Measurements from ENCODE around the gene GIPC3. TPM values are rescaled to one million over a fixed set of nuclear protein-coding genes. Genes with fewer than 3 reads are reported as not detected.
"Not testable (repeated sequence)": the region's sequence is repeated elsewhere in the genome, so short reads cannot be mapped to it uniquely, and the experiment has no call there.

GIPC3 gene
- total and polyA plus RNA-seq, 9 donors, result 0.11 to 3.3 (median 0.35) TPM

DNA sequence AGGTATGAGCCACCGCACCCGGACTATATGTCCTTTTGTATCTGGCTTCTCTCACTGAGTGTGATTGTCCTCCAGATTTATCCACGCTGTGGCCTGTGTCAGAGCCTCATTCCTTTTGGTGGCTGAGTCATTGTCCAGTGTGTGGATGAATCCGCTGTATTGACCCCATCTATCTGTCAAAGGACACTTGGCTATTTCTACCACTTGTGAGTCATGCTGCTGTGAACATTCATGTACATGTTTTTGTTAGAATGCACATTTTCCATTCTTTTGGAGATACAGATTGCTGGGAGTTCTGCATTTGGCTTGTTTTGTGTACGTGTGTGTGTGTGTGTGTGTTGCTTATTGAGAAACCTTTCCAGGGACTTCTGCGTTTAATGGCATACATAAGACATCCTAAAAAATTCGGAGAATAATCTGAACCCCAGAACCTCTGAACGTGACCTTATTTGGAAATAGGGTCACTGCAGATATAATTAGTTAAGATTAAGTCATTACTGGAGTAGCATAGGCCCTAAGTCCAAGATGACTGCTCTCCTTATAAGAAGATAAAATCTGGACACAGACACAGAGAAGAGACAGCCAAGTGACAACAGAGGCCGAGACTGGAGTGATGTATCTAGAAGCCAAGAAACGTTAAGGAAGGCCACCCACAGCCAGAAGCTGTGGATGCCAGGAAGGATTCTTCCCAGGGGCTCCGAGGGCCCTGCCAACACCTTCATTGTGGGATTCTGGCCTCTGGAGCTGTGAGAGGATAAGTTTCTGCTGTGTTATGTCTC, 4.9 kb upstream of the GIPC3 start:
- Histone ChIP-seq H3K27ac (no peak overlapping the region), H3K4me3 (no peak overlapping the region), H3K27me3 (no peaks in the 10 kb centered on the region), H3K9me3 (no peaks in the 10 kb centered on the region), H3K4me1 (ENCODE audit: insufficient read depth) (peaks cover 5% of the 10 kb centered on the region), H3K36me3 (no peaks in the 10 kb centered on the region)
- TF ChIP-seq, protein P1, sequence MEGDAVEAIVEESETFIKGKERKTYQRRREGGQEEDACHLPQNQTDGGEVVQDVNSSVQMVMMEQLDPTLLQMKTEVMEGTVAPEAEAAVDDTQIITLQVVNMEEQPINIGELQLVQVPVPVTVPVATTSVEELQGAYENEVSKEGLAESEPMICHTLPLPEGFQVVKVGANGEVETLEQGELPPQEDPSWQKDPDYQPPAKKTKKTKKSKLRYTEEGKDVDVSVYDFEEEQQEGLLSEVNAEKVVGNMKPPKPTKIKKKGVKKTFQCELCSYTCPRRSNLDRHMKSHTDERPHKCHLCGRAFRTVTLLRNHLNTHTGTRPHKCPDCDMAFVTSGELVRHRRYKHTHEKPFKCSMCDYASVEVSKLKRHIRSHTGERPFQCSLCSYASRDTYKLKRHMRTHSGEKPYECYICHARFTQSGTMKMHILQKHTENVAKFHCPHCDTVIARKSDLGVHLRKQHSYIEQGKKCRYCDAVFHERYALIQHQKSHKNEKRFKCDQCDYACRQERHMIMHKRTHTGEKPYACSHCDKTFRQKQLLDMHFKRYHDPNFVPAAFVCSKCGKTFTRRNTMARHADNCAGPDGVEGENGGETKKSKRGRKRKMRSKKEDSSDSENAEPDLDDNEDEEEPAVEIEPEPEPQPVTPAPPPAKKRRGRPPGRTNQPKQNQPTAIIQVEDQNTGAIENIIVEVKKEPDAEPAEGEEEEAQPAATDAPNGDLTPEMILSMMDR (IDR thresholded peaks at IDR 0.05), result no peak
- TF ChIP-seq EP300 (IDR thresholded peaks at IDR 0.05), result no peak
- TF ChIP-seq POLR2A (IDR thresholded peaks at IDR 0.05), result no peak
- WGBS, 3 donors, result 35 to 39% (median 38%) methylated on average over 11 of the region's 11 CpGs
- DNase-seq, result no peak
- intact Hi-C loops (cut with DNase I), result no loop called here

DNA sequence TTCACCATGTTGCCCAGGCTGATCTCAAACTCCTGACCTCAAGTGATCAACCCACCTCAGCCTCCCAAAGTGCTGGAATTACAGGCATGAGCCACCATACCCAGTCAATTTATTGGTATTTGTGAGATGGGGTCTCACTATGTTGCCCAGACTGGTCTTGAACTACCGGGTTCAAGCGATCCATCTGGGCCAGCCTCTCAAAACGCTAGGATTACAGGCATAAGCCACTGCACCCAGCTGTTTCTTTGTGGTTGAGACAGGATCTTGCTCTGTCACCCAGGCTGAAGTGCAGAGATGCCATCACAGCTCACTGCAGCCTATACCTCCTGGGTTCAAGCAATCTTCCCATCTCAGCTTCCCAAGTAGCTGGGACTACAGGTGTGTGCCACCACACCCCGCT, 3.5 kb upstream of the GIPC3 start:
- H3K4me3 ChIP-seq; intact Hi-C loops (cut with DNase I); DNase-seq; H3K36me3 ChIP-seq; H3K27ac ChIP-seq; H3K4me1 ChIP-seq (ENCODE audit: insufficient read depth); H3K9me3 ChIP-seq; H3K27me3 ChIP-seq: not testable (repeated sequence)
- 88 to 90% (median 90%) methylated on average over 4 of the region's 4 CpGs for WGBS, 3 donors

DNA sequence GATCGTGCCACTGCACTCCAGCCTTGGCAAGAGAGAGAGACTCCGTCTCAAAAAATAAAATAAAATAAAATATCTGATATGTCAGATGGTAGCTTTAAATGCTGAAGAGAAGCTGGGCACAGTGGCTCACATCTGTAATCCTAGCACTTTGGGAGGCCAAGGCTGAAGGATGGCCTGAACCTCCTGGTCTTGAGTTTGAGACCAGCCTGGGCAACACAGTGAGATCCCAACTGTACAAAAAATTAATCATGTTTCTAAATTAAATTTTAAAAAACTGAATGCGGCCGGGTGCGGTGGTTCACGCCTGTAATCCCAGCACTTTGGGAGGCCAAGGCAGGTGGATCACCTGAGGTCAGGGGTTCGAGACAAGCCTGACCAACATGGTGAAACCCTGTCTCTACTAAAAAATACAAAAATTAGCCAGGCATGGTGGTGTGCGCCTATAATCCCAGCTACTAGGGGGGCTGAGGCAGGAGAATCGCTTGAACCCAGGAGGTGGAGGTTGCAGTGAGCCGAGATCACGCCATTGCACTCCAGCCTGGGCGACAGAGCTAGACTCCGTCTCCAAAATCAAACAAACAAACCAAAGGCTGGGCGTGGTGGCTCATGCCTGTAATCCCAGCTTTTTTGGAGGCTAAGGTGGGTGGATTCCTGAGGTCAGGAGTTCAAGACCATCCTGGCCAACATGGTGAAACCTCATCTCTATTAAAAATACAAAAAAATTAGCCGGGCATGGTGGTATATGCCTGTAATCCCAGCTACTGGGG, 1.1 kb upstream of the GIPC3 start:
- DNase-seq; H3K27ac ChIP-seq; H3K4me1 ChIP-seq (ENCODE audit: insufficient read depth); H3K27me3 ChIP-seq; intact Hi-C loops (cut with DNase I); H3K36me3 ChIP-seq; H3K4me3 ChIP-seq; H3K9me3 ChIP-seq: not testable (repeated sequence)
- WGBS, 3 donors, result 83 to 86% (median 83%) methylated on average over 15 of the region's 15 CpGs

DNA sequence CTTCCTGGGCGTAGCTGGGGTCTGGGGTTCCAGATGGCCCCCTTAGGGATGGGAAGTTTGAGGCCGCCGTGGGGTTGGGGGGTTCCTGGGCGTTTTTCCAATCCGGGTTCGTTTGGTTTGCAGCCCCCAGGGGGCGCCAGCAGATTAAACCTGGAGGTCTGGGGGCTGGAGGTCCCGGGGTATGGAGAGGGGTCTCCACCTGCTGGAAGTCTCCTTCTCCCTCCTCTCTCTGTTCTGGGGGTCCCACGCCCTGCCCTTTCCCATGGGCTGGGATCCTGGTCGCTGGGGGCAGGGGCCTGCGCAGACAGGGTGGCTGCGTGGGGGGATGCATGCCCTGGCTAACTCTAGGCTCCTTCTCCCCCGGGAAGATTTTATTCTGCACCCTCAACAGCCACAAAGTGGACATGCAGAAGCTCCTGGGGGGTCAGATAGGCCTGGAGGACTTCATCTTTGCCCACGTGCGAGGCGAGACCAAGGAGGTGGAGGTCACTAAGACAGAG, 899 bp downstream of the GIPC3 start:
- H3K27ac ChIP-seq, result no peak overlapping the region
- no peak for DNase-seq
- no peak for TF ChIP-seq EP300 (IDR thresholded peaks at IDR 0.05)
- TF ChIP-seq, protein P1 (IDR thresholded peaks at IDR 0.05), result peak in 1 of 3 donors; percentile 24
- intact Hi-C loops (cut with DNase I), result no loop called here
- H3K36me3 ChIP-seq, result no peaks in the 10 kb centered on the region
- H3K27me3 ChIP-seq, result no peaks in the 10 kb centered on the region
- no peaks in the 10 kb centered on the region for H3K4me1 ChIP-seq (ENCODE audit: insufficient read depth)
- no peaks in the 10 kb centered on the region for H3K9me3 ChIP-seq
- no peak overlapping the region for H3K4me3 ChIP-seq
- WGBS, 3 donors, result 11 to 26% (median 18%) methylated on average over 7 to 16 of the region's 16 CpGs

DNA sequence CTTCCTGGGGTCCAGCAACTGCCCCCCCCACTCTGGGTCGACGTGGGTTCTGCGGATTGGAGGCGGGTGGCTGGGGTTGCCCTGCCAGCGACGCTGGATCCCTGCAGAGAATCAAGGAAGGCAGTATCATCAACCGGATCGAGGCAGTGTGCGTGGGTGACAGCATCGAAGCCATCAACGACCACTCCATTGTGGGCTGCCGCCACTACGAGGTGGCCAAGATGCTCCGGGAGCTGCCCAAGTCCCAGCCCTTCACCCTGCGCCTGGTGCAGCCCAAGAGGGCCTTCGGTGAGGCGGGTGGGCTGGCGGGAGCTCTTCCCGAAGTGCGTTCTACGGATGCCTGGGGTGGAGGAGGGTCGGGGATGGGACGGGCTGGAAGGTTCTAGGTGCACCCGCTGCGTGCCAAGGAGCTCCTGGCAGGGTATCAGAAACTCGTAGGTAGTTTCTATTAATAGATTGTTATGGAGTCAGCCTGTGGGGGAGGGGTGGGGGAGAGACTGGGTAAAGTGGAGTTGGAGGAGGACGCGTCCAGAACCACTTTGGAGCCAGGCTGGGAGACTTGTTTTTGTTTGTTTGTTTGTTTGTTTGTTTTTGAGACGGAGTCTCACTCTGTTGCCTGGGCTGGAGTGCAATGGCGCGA, 1.5 kb downstream of the GIPC3 start:
- intact Hi-C loops (cut with DNase I), result no loop called here
- DNase-seq, result no peak
- H3K27me3 ChIP-seq, result no peaks in the 10 kb centered on the region
- no peak for TF ChIP-seq EP300 (IDR thresholded peaks at IDR 0.05)
- TF ChIP-seq, protein P1 (IDR thresholded peaks at IDR 0.05), result no peak
- H3K4me3 ChIP-seq, result no peak overlapping the region
- H3K36me3 ChIP-seq, result no peaks in the 10 kb centered on the region
- no peak overlapping the region for H3K27ac ChIP-seq
- H3K9me3 ChIP-seq, result no peaks in the 10 kb centered on the region
- 46 to 62% (median 62%) methylated on average over 13 to 31 of the region's 31 CpGs for WGBS, 3 donors
- no peaks in the 10 kb centered on the region for H3K4me1 ChIP-seq (ENCODE audit: insufficient read depth)

Data from ovary (tissue), 9 donors.